Fibroblast of the aortic adventitia (primary cell): ENCODE data around the gene IL15RA. TPM values are rescaled to one million over a fixed set of nuclear protein-coding genes. Genes with fewer than 3 reads are reported as not detected.
A peak's percentile ranks its signal among the peaks of the same experiment; 100 is the strongest.

Experiments
- DNase-seq: peaks from one replicate; pipeline ENCODE4 v3.0.0-alpha.2; 2010; ENCODE audit warnings: low read depth
- H3K4me3 ChIP-seq: 2 replicates; pipeline ENCODE4 v1.5.1; 2011; ENCODE audit warnings: low read depth, mild to moderate bottlenecking, control low read depth, low read length, moderate library complexity
- total RNA-seq: library from RNA; depleted of rRNA; stranded (reverse); fragments of >200 nt; gene quantifications from 2 replicates; pipeline ENCODE4 v1.2.3, GENCODE V29; 2012; ENCODE audit warnings: low replicate concordance
- TF ChIP-seq, protein P1 (sequence below): IDR thresholded peaks from 2 replicates; pipeline ENCODE4 v1.5.1; 2011; ENCODE audit warnings: mild to moderate bottlenecking, low read length, control low read depth, inconsistent platforms; ENCODE audit not compliant: insufficient read depth

IL15RA gene
- total RNA-seq, 1 donor, result 5.7 TPM

DNA sequence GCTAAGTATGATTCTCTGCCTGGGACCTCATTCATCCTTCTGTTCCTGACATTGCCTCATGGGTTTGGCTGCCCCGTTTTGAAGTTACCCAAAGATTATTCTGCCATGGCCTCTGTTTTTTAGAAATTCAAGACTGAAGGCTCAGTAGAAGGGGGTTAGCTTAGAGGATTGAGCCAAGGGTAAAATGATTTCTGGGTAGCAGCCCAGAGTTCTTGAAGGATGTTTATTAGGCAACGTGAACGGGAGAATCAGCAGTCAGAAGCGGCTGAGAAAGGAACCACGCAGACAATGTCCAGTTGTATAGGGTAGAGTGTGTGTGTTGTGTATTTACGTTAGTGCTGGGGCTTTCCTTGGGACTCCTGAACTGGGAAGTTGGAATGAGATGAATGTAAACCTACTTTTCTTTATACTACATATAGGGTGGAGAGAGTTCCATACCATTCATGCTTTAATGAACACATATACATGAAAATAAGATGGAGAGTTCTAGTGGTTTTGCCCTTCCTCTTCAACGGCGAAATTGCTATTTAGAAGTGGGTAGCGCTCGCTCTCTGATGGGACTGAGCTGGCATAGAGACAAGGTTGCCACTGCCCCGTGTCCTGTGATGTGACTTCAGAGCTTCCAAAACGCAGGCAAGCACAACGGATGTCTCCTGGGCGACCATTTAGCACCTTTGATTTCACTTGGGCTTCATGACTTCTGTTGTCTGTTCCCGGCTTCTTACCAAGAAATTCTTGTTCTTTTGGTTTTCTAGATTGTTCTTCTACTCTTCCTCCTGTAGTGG, 35.0 kb upstream of the IL15RA start:
- DNase-seq, result no peak
- H3K4me3 ChIP-seq, result no peak overlapping the region
- TF ChIP-seq, protein P1, sequence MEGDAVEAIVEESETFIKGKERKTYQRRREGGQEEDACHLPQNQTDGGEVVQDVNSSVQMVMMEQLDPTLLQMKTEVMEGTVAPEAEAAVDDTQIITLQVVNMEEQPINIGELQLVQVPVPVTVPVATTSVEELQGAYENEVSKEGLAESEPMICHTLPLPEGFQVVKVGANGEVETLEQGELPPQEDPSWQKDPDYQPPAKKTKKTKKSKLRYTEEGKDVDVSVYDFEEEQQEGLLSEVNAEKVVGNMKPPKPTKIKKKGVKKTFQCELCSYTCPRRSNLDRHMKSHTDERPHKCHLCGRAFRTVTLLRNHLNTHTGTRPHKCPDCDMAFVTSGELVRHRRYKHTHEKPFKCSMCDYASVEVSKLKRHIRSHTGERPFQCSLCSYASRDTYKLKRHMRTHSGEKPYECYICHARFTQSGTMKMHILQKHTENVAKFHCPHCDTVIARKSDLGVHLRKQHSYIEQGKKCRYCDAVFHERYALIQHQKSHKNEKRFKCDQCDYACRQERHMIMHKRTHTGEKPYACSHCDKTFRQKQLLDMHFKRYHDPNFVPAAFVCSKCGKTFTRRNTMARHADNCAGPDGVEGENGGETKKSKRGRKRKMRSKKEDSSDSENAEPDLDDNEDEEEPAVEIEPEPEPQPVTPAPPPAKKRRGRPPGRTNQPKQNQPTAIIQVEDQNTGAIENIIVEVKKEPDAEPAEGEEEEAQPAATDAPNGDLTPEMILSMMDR, result no peak

- TF ChIP-seq, protein P1, result no peak
- no peak overlapping the region for H3K4me3 ChIP-seq
- no peak for DNase-seq
Observed at GRCh38 chr10:6011558-6011957, 34.2 kb upstream of the IL15RA start.

- TF ChIP-seq, protein P1, result no peak
- DNase-seq, result no peak
- H3K4me3 ChIP-seq, result no peak overlapping the region
Observed at GRCh38 chr10:6010569-6010968, 33.2 kb upstream of the IL15RA start.

DNA sequence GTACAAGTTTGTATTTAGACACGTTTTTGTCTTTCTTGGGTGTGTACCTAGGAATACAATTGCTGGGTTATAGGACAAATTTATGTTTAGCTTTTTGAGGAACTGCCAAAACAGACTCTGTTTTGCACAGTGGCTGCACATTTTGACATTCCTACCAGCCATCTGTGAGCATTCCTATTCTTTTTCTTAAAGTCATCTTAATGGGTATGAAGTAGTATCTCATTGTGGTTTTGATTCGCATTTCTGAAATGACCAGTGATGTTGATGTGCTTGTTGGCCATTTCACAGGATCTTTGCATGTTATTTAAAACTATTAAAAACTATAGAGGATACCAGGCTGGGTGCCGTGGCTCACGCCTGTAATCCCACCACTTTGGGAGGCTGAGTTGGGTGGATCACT, 32.6 kb upstream of the IL15RA start:
- TF ChIP-seq, protein P1, result no peak
- no peak overlapping the region for H3K4me3 ChIP-seq
- DNase-seq, result peak; percentile 71

DNA sequence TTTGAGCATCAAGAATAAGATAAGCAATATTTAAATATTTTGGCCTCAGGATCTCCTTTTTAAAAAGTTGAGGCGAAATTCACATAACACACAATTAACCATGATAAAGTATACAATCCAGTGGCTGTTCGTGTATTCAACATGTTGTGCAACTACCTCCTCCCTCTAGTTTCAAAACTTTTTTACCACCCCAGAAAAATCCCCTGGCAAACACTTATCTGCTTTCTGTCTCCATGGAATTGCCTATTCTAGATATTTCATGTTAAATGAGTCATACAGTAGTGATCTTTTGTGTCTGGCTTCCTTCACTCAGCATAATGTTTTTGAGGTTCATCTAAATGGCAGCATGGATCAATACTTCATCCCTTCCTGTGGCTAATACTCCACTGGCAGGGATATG, 31.8 kb upstream of the IL15RA start:
- DNase-seq, result peak; percentile 96
- TF ChIP-seq, protein P1, result no peak
- peak overlapping the region; percentile 32 for H3K4me3 ChIP-seq

DNA sequence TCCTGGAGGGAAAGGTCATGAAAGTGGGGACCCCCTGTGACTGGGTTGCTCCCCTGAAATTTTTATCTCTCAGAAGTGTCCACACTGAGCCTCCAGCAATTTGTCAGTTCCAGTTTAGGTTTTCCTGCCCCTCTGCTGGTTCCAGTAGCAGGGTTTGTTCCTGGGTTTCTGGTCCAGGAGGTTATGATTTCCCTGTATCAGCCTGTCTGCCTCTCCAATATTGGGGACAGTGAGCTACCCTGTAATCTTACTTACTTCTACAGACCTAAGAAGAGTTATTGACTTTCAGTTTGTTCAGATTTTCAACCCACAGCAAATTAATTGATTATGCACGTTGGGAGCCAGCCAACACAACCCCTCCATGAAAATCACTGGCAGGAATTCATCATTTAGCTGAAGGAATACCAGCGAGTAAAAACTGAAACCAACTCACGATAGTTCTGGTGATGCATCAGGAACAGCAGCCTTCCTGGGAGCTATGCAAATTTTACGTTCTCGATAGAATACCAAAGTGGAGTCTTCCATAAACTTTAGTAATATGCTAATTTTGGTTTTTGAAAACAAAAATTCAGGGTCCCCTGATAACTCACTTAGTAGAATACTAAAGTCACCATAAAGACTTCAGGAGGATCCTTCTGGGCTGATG, 31.3 kb upstream of the IL15RA start:
- TF ChIP-seq, protein P1, result no peak
- DNase-seq, result peak; percentile 43
- peak overlapping the region; percentile 32 for H3K4me3 ChIP-seq
